ENCODE data around the gene KCNQ1. TPM values are rescaled to one million over a fixed set of nuclear protein-coding genes. Genes with fewer than 3 reads are reported as not detected.

KCNQ1 gene
- total RNA-seq, 1 donor from 2014 or later: 4.8 TPM

- Mint-ChIP-seq H3K36me3 (peaks cover 5% of the 10 kb centered on the region), H3K27me3 (peaks cover 4% of the 10 kb centered on the region), H3K27ac (no peak overlapping the region), H3K4me1 (ENCODE audit: unreplicated experiment) (peaks cover 31% of the 10 kb centered on the region), H3K9me3 (peaks cover 10% of the 10 kb centered on the region), H3K4me3 (no peak overlapping the region)
- DNase-seq (ENCODE audit: extremely low spot score, unreplicated experiment): peak; percentile 62
- no peak for TF ChIP-seq CTCF (conservative IDR thresholded peaks at IDR 0.05)
Observed at GRCh38 chr11:2800655-2801531, 356.1 kb downstream of the KCNQ1 start.

GRCh38 chr11:2801711-2802388 is 357.0 kb downstream of the KCNQ1 start:
- Mint-ChIP-seq H3K4me3 (no peak overlapping the region), H3K27ac (no peak overlapping the region), H3K36me3 (peaks cover 5% of the 10 kb centered on the region), H3K27me3 (peaks cover 4% of the 10 kb centered on the region), H3K4me1 (ENCODE audit: unreplicated experiment) (peaks cover 33% of the 10 kb centered on the region), H3K9me3 (peaks cover 10% of the 10 kb centered on the region)
- no peak for DNase-seq (ENCODE audit: extremely low spot score, unreplicated experiment)
- TF ChIP-seq CTCF (conservative IDR thresholded peaks at IDR 0.05): no peak

- peak; percentile 65 for DNase-seq (ENCODE audit: extremely low spot score, unreplicated experiment)
- no peak overlapping the region for H3K4me3 Mint-ChIP-seq
- no peak overlapping the region for H3K27ac Mint-ChIP-seq
- peaks cover 10% of the 10 kb centered on the region for H3K9me3 Mint-ChIP-seq
- peaks cover 4% of the 10 kb centered on the region for H3K27me3 Mint-ChIP-seq
- TF ChIP-seq CTCF (conservative IDR thresholded peaks at IDR 0.05): no peak
- H3K4me1 Mint-ChIP-seq (ENCODE audit: unreplicated experiment): peaks cover 33% of the 10 kb centered on the region
- peaks cover 5% of the 10 kb centered on the region for H3K36me3 Mint-ChIP-seq
Observed at GRCh38 chr11:2802389-2803185, 357.8 kb downstream of the KCNQ1 start.

GRCh38 chr11:2803186-2804091 is 358.6 kb downstream of the KCNQ1 start:
- H3K27ac Mint-ChIP-seq: no peak overlapping the region
- peak; percentile 49 for DNase-seq (ENCODE audit: extremely low spot score, unreplicated experiment)
- peaks cover 5% of the 10 kb centered on the region for H3K36me3 Mint-ChIP-seq
- H3K4me1 Mint-ChIP-seq (ENCODE audit: unreplicated experiment): peaks cover 30% of the 10 kb centered on the region
- H3K4me3 Mint-ChIP-seq: no peak overlapping the region
- TF ChIP-seq CTCF (conservative IDR thresholded peaks at IDR 0.05): no peak
- peaks cover 10% of the 10 kb centered on the region for H3K9me3 Mint-ChIP-seq
- H3K27me3 Mint-ChIP-seq: peaks cover 5% of the 10 kb centered on the region

- H3K27me3 Mint-ChIP-seq: peaks cover 4% of the 10 kb centered on the region
- H3K36me3 Mint-ChIP-seq: peaks cover 4% of the 10 kb centered on the region
- peak; percentile 37 for DNase-seq (ENCODE audit: extremely low spot score, unreplicated experiment)
- no peak overlapping the region for H3K27ac Mint-ChIP-seq
- H3K4me3 Mint-ChIP-seq: no peak overlapping the region
- H3K9me3 Mint-ChIP-seq: peaks cover 4% of the 10 kb centered on the region
- no peak for TF ChIP-seq CTCF (conservative IDR thresholded peaks at IDR 0.05)
- H3K4me1 Mint-ChIP-seq (ENCODE audit: unreplicated experiment): peaks cover 24% of the 10 kb centered on the region
Observed at GRCh38 chr11:2804189-2804588, 359.4 kb downstream of the KCNQ1 start.

Data from type B pancreatic cell (in vitro differentiated cells).